HuH-7 (cell line): Measurements from ENCODE around the gene LDLRAD4.
"Not testable (repeated sequence)": the region's sequence is repeated elsewhere in the genome, so short reads cannot be mapped to it uniquely, and the experiment has no call there.

ENCODE experiments used
- DNase-seq: peaks from one replicate; pipeline ENCODE4 v3.0.0; 2011; ENCODE audit warnings: low spot score

The LDLRAD4 gene

DNA sequence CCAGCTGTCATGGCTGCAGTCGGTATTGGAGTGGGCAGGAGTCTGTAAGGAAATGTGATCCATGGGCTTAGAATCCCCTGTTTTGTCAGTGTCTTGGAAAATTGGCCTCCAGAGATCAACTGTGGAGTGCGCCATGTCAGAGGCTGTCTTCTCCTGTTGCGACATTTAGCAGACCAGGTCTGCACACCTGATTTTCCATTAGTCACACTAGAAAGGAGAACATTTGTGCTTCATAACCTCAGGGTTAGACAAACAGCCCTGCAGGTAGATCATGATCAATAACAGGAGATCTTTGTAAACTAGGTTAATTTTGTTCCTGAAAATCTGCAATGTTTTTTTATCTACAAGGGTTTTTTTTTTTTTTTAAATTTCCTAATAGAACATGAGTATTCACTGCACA is 28.0 kb downstream of the LDLRAD4 start:
- no peak for DNase-seq

DNA sequence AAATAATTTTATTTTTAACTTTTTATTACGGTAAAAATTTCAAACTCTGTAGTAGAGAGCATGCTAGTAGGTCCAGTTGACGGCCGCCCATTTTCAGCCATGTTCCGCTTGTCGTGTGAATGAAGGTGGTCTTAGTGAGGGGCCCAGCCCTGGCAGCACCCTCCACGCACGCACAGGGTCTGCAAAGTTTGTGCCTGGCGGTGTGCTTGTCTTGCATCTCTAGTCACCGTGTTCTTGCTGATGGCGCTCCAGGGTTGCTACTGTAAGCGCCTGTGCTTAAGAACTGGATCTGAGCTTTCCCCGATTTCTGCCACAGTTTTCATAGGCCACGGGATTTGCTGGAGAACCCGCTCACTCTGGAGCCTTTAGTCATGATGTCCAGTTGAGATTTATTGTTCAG is 28.9 kb downstream of the LDLRAD4 start:
- no peak for DNase-seq

DNA sequence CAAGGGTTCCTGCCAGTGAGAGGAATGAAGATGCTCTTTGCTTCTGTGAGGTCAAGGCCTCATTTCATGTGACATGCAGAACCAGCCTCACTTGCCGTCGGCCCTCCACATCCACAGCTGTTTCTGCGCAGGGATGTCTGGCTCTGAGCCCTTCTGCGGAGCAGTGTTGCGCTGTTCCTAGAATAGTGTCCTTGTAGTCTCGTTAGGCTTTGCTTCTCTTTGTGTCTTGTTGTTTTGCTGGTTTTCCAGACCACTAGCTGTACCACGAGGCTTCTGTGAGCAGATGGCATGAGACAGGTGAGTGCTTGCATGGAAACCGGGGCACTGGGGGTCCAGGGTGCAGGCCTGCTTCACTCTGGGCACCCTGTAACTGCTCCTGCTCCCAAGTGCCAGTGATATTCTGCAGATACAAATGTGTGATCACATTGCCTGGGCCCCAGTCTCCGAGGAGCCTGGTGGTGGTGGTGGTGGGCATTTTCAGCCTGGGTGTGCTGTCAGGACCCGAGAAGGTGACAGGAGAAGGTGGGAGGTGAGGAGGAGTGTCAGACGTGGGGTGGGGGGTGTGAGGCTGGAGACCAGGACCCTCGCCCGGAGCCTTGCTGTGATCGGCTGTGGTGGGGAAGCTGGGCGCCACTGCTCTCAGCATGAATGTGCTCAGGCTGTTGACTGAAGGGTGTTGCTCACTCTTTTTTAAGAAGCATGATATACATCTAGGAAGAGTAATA is 34.3 kb downstream of the LDLRAD4 start:
- DNase-seq: no peak

DNA sequence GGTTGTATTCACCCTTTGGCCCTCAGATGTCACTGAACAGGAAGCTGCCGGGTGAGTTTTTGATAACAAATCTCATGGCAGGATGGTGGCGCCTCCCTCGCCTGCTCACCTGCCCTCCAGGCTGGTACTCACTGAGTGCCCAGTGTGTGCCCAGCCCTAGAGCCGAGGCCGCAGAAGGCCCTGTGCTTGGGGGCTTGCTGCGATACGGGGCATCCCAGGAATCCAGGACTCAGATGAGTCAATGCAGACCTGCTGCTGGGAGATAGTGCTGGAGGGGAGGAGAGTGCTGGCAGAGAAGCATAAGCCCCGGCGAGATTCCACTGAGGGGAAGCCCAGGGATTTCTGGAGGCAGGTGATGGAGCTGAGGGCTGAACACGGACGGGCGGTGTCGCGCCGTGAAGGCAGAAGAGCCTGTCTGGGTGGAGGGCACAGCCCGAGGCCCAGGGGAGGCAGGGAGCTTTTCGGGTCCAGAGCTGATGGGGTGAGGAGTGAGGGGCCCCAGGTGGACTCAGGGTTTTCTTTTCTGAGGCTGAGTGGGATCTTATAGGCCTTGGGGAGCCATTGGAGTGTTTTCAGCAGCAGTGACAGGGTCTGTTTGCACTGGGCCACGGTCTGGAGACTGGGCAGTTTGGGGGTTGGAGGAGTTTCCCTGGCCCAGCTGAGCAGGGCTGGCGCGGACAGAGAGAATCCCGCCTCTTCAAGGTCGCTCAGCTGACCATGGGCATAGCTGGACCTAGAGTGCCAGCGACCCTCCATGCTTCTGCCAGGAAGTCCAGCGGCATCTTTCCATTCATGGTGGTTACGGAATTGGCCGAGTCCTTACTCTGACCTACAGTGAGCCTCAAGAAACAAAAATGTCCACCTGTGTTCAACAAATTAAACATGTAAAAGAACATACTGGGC is 35.5 kb downstream of the LDLRAD4 start:
- DNase-seq: no peak

DNA sequence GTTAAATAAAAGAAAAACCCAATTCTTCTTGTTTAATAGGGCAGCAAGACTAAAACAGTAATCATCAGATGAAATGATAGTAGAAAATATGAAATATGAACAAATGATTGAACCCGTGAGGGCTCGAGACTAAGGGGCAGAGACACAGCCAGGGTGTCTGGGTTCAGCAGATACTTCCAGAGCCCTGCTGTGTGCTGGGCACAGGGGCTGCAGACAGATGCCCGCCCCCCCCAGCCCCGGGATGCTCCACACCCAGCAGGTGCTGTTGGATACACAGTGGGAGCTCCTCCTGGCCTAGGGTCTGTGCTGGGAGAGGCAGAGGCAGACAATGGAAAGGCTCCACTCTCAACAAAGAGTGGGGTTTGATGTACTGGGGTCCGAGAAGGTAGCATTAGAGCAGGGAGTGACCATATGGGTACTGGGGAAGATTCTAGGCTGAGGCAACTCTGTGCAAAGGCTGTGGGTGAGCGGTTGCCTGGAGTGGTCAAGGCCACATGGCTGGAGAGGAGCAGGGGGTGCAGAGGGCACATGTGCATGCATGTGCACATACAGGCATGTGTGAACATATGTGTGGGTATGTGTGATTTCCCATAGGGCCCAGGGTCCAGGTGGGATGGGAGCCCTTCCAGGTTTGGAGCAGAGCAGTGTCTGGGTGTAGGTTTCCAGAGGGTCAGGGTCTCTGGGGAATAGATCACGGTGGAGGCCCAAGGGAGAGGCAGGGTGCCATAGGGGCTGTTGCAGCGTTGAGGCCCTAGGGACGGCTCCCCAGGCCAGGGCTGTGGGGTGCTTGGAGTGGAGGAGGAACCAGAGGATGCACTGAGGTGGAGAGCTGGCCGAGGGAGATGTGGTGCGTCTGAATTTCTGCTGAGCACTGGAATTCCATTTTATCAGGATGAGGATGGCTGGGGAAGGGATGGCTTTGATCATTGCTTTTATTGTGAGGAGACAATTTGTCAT is 36.7 kb downstream of the LDLRAD4 start:
- DNase-seq: no peak

DNA sequence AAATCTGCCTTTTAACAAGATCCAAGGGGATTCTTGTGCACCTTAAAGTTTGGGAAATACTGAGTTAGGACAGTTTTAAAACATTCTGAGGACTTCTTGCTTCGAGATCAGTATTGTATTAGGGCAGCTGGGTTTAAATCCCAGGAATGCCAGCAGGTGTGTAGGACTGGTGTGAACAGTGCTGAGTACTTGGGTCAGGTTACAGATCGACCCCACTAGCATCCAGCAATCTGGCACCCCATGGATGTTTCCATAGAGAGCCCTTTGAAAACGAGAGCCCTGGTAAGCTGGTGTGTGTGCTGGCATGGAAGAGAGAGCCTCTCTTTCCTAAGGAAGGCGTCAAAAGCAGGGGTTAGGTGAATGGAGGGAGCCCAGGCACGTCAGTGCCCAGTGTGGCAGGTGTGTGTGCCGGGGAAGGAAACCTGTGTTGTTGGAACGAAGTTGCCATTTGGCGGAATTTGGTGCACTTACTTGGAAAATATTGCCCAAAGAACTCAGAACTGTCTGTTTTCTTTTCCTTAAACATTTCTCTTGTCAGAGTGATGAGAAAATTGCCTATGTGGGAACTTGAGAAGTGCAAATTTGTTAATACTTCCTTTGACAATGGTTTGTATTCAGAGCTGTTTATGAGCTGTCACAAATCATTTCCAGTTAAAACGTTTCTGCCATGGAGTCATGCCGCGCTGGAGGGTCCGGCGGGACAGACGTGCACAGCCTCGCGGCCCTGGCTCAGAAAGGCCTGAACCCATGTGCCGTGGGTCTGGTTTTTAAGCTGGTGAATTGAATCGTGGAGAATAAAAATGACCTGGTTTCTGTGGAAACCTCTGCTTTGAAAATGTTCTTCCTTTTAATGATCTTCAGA is 38.1 kb downstream of the LDLRAD4 start:
- DNase-seq: no peak

DNA sequence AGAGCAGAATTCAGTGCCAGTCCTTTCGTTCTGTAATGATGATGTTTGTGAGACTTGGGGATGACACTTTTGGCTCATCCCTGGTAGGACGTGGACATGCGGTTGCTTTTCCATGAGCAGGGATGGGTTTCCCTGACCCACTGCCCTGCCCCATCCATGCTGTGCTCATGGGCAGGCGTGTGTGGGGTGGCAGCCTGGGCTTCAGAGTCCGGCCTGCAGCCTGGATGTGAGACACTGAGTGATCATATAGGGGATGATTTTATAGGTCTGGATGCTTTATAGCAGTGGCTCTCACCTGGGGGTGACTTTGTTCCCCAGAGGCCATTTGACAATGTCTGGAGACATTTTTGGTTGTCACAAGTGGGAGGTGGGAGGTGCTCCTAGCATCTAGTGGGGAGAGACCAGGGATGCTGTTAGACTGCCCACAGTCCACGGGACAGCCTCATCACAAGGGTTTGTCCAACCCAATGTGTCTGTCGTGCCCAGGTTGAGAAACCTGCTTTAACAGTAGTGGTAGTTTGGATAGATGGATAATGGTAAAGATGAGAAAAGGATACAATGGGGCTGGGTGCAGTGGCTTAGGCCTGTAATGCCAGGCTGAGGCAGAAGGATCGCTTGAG is 38.9 kb downstream of the LDLRAD4 start:
- DNase-seq: no peak

DNA sequence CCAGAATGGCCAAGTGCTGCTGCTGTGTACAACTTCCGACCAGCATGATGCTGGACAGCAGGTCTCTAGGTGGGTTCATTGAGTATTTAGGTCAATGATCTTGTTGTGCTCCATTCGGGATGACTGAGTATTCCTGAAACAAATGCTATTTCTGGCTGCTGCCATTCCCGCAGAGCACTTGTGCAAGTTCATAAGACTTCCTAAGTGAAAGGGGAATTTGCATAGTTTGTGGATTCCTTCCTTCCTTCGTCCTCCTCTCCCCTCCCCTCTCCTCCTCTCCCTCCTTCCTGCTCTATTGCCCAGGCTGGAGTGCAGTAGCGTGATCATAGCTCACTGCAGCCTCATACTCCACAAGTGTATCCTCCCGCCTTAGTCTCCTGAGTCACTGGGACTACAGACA is 40.4 kb downstream of the LDLRAD4 start:
- no peak for DNase-seq

DNA sequence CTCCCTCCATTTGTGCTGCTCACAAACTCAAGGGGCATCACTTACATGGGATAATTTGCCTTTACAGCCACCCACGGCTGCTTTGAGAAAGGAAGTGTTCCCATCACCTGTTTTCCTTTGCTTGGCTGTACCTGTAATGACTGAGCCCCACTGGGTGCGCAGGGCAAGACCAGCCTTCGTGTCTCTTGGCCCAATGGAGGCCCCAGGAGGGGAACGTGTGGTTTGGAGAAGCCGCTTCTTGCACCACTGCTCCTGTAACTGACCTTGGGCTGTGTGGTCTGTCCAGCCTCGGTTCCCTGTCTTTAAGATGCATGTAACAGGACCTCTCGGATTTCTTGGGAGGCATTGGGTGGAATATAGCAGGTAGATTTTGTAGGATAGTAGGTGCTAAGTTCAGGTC is 41.1 kb downstream of the LDLRAD4 start:
- DNase-seq: no peak

DNA sequence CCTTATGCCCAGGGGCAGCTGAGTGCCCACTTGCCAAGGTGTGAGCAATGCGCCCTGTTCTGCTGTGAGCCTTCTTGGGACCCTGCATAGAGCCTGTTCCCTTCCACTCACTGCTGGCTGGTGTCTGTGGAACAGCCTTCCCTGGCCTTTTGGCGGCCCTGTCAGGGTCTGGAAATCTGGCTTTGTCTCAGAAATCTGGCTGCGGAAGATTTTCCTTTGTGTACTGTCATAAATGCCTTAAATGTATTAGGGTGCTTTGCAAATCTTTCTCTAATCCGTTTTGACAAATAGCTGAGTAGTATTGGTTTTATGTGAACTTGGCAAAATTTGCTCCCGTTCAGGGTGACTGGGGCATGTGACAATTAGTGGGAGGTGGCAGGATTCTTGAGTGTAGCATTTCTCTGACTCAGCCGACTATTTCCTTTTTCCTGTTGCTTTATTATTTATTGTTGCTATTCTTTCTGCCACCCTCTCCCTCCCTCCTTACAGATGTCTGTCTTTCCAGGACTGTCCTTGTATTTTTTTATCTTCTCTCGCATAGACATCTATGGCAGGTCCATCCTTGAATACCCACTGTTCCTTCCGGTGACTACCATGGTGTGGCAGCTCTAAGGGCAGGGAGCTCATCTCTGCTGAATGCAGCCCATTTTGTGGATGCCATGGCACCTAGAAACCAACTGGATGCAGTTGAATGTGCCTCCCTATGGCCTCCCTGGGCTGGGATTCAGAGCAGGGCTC is 41.8 kb downstream of the LDLRAD4 start:
- no peak for DNase-seq

DNA sequence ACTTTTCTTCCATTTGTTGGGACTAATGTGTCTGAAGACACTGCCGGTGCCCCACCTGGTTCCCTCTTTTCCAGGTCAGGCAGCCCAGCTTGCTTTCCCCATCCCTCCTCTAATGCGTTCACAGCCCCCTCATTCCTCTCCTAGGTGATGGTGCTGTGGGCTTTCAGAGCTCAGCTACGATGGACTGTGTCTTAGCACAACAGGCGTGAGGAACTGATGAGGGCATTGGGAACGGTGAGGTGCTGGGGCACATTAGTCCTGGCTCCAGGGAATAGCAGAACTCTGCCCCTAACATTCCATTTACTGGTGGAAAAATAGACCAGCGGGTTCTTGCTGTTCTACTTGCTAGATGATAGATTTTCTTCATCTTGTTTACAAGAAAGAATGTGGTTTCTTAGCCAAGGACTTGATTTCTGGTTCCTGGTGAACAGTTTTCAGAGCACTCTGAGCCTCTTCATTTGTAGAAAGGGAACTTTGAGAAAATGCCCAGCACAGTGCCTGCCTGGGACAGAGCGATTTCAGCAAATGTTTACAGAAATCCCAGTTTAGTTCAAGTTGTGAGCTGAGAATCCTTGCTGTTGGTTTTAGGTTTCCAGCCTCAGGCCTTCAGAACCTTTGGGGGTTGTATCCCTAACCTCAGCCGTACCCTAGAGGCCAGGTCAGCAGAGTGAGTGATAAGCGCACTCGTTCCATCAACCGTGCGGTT is 42.5 kb downstream of the LDLRAD4 start:
- no peak for DNase-seq

DNA sequence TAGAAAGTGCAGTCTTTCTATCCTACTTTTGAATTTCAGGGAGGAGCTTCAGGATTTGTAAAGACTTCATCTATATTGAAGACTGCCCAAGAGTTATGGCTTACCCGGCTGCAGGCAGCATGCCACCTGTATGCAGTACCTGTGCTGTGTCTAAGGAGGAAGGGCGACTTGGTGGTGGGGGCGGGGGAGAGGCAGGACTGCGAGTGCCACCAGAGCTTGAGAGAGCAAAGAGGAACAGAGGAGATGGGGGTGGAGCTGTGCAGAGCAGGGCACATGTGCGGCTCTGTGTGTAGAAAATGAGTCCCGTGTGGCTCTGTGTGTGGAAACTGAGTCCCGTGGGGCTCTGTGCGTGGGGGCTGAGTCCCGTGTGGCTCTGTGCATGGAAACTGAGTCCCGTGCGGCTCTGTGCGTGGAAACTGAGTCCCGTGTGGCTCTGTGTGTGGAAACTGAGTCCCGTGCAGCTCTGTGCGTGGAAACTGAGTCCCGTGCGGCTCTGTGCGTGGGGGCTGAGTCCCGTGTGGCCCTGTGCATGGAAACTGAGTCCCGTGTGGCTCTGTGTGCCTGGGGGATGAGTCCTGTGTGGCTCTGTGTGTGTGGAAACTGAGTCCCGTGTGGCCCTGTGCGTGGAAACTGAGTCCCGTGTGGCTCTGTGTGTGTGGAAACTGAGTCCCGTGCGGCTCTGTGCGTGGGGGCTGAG is 43.2 kb downstream of the LDLRAD4 start:
- DNase-seq: no peak

DNA sequence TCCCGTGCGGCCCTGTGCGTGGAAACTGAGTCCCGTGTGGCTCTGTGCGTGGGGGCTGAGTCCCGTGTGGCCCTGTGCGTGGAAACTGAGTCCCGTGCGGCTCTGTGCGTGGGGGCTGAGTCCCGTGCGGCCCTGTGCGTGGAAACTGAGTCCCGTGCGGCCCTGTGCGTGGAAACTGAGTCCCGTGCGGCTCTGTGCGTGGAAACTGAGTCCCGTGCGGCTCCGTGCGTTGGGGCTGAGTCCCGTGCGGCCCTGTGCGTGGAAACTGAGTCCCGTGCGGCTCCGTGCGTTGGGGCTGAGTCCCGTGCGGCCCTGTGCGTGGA is 43.8 kb downstream of the LDLRAD4 start:
- DNase-seq: not testable (repeated sequence)

DNA sequence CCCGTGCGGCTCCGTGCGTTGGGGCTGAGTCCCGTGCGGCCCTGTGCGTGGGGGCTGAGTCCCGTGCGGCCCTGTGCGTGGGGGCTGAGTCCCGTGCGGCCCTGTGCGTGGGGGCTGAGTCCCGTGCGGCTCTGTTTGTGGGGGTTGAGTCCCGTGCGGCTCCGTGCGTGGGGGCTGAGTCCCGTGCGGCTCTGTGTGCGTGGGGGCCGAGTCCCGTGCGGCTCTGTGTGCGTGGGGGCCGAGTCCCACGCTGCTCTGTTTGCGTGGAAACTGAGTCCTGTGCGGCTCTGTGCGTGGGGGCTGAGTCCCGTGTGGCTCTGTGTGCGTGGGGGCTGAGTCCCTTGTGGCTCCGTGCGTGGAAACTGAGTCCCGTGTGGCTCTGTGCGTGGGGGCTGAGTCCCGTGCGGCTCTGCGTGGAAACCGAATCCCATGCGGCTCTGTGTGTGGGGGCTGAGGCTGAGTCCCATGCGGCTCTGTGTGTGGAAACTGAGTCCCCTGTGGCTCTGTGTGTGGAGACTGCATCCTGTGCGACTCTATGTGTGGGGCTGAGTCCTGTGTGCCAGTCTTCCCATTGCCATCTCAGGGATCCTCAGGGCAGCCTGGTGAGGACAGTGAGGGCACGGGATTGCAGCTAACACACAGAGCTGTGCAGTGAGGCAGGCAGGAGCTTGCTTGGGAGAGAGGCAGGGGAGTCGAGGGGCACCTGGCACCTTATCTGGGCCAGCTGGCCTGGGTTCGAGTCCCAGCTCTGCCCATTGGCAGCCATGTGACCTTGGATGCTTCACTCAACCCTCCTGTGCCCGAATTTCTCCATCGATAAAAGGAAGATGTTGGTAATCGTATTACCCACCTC is 44.5 kb downstream of the LDLRAD4 start:
- no peak for DNase-seq

DNA sequence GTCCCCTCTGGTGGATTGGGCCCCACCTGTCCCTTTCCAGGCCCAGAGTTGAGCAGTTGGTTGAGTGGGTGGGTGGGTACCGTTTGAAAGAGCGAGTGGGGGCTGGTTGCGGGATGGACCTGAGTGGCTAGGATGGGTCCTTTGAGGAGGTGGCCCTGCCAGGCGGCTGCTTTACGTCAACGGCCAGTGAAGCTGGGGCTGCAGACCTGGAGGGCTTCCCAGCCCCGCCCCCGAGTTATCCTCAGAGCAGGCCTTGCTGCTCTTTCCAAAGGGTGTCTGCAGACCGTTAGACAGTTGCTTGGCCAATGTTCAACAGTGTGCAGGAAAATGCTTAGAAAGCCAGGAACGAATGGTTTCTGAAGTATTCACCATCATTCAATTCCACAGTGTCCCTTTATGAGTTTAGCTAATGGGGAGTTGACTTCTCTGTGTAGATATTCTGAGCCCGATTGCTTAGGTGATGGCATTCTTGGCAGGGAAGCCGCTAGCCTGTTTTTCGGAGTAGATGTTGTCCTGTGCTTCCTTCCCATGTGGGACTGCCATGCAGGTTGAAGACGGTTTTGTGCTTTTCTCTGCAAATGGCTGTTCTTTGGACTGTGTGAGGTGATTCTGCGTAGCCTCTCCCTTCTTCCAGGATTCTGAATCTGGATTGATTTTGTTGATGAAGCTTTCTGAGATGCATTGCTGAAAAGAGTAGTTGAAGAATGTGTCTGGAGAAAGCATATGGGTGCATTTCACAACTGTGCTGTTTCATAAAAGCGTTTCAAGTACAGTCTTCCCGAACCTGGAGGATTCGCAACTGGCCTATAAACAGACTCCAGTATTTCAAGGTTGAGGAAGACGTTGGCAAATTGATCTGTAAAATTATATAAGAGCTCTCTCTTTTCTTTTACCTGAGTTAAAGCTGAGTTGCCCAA is 45.8 kb downstream of the LDLRAD4 start:
- no peak for DNase-seq

DNA sequence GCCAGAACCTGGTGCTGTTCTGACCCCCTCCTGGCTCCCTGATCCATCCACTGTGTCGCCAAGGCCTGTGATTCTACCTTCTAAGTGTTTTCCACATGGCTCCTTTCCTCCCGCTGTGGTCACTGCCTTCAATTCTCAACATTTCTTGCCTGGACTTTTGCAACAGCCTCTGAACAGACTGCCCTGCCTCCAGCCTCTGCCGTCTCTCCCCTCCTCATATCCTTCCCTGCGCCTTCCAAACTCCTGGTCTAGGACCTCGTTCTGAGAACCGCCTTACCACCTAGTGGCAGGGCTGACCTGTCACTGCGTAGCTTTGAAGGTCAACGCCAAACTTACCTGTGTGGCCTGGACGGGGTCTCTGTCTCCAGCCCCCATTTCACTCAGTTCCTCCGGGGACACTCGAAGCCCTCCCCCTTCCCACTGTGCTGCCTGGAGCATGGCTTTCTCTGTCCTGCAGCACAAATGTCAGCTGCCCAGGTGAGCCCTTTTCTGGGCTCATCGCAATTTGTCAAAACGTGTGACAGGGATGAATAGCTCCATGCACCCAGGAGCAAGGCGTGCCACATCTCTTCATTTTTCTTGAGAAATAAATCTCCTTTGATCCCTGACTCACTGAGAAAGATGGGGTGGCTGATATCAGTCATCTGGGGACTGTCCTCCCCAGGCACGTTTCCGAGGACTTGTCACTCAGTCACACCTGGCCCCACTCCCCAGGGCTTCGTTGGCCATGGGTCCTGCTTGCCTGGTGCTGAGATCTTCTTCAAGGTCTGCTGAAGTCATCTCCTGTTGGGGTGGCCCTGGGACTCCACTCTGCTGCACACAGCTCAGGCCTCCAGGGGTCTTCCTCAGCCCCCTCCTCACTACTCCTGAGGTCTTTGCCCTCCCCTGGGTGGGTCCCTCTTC is 46.7 kb downstream of the LDLRAD4 start:
- no peak for DNase-seq
